Left lung (tissue), 10 donors: Measurements from ENCODE around the gene CTXND1. TPM values are rescaled to one million over a fixed set of nuclear protein-coding genes. Genes with fewer than 3 reads are reported as not detected.
A peak's percentile ranks its signal among the peaks of the same experiment; 100 is the strongest.

ENCODE experiments used
- ATAC-seq: fragments of 200-7000 bp; cut with Tn5 transposase; one replicate; pipeline ENCODE4 v1.9.1; 2020; ENCODE audit warnings: moderate library complexity
- DNase-seq, 4 donors: peaks; one replicate each; pipeline ENCODE4 v3.0.0-alpha.2; 2013 to 2020
- H3K27ac ChIP-seq, 2 donors: fragments of 200-600 bp; sonication (generic) in 1 of 2; one replicate each; pipeline versions ENCODE4 v1.5.0 to v1.8.0; 2020 to 2021
- H3K27me3 ChIP-seq, 2 donors: fragments of 200-600 bp; sonication (generic) in 1 of 2; one replicate each; pipeline versions ENCODE4 v1.5.0 to v1.8.0; 2020 to 2021
- H3K36me3 ChIP-seq, 2 donors: fragments of 200-600 bp; sonication (generic) in 1 of 2; one replicate each; pipeline versions ENCODE4 v1.5.0 to v1.8.0; 2020 to 2021
- H3K4me1 ChIP-seq, 2 donors: fragments of 200-600 bp; one replicate each; pipeline ENCODE4 v1.8.0; 2021
- H3K4me3 ChIP-seq, 2 donors: fragments of 200-600 bp; sonication (generic) in 1 of 2; one replicate each; pipeline versions ENCODE4 v1.5.0 to v1.8.0; 2020 to 2021; ENCODE audit warnings: mild to moderate bottlenecking in 1 of 2
- H3K9me3 ChIP-seq, 2 donors: fragments of 200-600 bp; sonication (generic) in 1 of 2; one replicate each; pipeline versions ENCODE4 v1.5.0 to v1.8.0; 2020 to 2021
- intact Hi-C, 2 donors: fragments of 100-400 bp; cut with DNase I; formaldehyde crosslinking; loops; one replicate each; pipeline versions ENCODE4 v1.11.2 to v1.14.2; 2022
- polyA plus RNA-seq, 6 donors: library from polyadenylated mRNA; unstranded; fragments of 120-200 nt; gene quantifications; one replicate each; pipeline ENCODE4 v1.2.1, GENCODE V29; 2013; ENCODE audit not compliant: insufficient read length in 6 of 6
- total RNA-seq, 2 donors: library from RNA; stranded (reverse); fragmentation: NEBNext Ultra II Directional; extraction: Animal tissue kit (Norgen Biotek cat#: 25700); gene quantifications; one replicate each; pipeline ENCODE4 v1.2.1, GENCODE V29; 2021
- TF ChIP-seq, protein P1 (sequence below), 2 donors: fragments of 200-600 bp; sonication (generic) in 1 of 2; IDR thresholded peaks; one replicate each; pipeline versions ENCODE4 v1.5.0 to v1.8.0; 2021; ENCODE audit warnings: antibody characterized with exemption in 2 of 2
- donor health status: DM: no; HTN: yes; CAD: no.
- donor health status: DM: no; HTN: no; CAD: no.

The CTXND1 gene
- total and polyA plus RNA-seq, 8 donors, result 0.47 to 32.9 (median 23.1) TPM

DNA sequence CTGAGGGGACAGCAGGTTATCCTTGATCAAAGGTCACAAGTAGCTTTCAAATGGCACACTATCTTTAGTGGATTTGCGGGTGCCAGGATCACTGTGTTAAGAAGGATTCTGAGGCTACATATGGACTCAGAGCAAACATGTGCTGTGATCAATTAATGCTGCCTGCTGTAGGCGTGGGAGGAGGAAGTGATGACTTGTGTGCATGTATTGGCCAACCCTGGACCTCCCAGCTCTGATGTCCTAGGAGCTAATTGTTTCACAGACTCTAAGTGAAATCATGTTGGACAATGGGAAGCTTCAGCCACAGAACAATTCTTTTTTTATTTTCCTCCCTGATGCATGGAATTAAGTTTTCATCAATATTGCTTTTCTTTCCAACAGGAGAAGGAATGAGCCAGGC, 74.9 kb downstream of the CTXND1 start:
- ATAC-seq, result no peak
- no peak overlapping the region for H3K4me3 ChIP-seq
- H3K27ac ChIP-seq, result no peak overlapping the region
- no peaks in the 10 kb centered on the region for H3K9me3 ChIP-seq
- H3K36me3 ChIP-seq, result peaks cover 0 to 68% of the 10 kb centered on the region in 2 donors
- no peak for DNase-seq
- H3K4me1 ChIP-seq, result peaks cover 0 to 5% of the 10 kb centered on the region in 2 donors
- H3K27me3 ChIP-seq, result no peaks in the 10 kb centered on the region
- intact Hi-C loops, result no loop called here
- TF ChIP-seq, protein P1, sequence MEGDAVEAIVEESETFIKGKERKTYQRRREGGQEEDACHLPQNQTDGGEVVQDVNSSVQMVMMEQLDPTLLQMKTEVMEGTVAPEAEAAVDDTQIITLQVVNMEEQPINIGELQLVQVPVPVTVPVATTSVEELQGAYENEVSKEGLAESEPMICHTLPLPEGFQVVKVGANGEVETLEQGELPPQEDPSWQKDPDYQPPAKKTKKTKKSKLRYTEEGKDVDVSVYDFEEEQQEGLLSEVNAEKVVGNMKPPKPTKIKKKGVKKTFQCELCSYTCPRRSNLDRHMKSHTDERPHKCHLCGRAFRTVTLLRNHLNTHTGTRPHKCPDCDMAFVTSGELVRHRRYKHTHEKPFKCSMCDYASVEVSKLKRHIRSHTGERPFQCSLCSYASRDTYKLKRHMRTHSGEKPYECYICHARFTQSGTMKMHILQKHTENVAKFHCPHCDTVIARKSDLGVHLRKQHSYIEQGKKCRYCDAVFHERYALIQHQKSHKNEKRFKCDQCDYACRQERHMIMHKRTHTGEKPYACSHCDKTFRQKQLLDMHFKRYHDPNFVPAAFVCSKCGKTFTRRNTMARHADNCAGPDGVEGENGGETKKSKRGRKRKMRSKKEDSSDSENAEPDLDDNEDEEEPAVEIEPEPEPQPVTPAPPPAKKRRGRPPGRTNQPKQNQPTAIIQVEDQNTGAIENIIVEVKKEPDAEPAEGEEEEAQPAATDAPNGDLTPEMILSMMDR (IDR thresholded peaks at IDR 0.05), result no peak

DNA sequence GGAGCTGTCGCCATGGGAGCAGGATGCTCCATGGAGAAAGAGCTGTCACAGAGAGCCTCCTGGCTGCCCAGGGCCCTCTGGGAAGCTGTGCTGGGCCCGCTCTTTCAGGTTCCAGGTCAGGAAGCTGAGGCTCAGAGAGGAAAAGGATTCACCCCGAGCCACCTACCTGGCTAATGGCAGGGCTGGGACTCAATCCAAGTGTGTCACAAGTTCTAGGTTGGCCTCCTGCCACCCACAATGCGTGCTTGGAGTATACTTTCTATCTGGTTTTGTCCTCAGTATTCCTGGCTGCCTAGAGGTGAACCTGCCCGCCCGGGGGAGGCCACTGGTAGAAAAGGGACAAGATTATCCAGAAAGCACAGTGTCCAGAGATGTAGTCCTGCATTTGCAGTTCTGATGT, 75.6 kb downstream of the CTXND1 start:
- no peaks in the 10 kb centered on the region for H3K27me3 ChIP-seq
- H3K9me3 ChIP-seq, result no peaks in the 10 kb centered on the region
- H3K36me3 ChIP-seq, result peaks cover 0 to 60% of the 10 kb centered on the region in 2 donors
- DNase-seq (no peak), ATAC-seq (no peak)
- no peak overlapping the region for H3K27ac ChIP-seq
- no peak overlapping the region for H3K4me3 ChIP-seq
- intact Hi-C loops, result no loop called here
- TF ChIP-seq, protein P1 (IDR thresholded peaks at IDR 0.05), result no peak
- H3K4me1 ChIP-seq, result peaks cover 0 to 5% of the 10 kb centered on the region in 2 donors

DNA sequence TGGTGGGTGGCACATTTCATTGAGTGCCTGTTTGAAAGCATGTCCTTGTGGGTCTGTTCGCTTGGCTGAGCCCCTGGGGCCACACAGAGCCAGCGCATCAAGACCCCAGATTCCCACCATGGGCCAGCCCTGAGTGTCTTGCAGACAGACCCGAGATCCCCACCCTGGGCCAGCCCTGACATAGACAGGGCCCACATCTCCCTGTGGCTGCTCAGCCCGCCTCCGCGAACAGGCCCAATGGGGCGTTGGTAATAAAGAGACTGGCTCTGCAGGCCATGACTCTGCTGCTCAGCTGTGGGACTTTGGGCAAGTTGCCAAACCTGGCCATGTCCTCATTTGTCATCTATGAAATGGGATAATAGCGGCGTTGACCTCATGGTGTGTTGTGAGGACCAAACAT, 76.6 kb downstream of the CTXND1 start:
- H3K4me3 ChIP-seq, result no peak overlapping the region
- no peak overlapping the region for H3K27ac ChIP-seq
- ATAC-seq (no peak), DNase-seq (no peak)
- TF ChIP-seq, protein P1 (IDR thresholded peaks at IDR 0.05), result no peak
- H3K36me3 ChIP-seq, result peaks cover 0 to 50% of the 10 kb centered on the region in 2 donors
- H3K27me3 ChIP-seq, result no peaks in the 10 kb centered on the region
- peaks cover 0 to 5% of the 10 kb centered on the region in 2 donors for H3K4me1 ChIP-seq
- intact Hi-C loops, result no loop called here
- no peaks in the 10 kb centered on the region for H3K9me3 ChIP-seq

DNA sequence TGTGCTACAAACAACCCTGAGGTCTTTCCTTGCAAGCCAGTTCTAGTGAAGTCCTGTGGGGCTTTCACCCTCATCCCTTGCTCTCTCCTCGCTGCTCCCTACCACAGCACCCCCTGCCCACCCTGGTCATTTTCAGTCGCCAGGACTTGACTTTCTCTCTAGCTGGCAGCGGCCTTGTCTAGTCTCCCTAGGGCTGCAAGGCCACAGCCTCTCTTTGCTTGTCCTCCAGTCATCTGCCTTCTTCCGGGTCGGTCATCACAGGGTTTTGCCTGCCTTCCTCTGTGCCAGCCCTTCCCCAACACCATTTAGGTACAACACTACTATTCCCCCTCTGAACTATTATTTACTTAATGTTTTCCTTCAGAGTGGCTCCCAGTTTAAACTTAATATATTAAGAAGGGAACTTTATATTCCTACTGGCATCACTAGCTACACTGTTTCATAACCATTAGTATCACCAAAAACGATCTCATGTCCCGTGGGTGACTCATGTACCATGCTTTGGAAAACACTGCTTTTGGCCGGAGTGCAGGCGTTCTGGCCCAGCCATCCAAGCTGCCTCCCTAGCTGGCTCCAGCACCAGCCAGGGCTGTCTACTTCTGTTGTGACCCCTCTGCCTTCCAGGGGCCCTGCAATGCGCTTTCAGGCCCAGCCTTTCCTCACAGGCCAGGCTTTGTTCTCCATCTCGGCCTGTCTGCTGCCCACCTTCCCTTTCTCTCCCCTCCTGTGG, 77.8 kb downstream of the CTXND1 start:
- Histone ChIP-seq H3K27ac (no peak overlapping the region), H3K36me3 (peaks cover 0 to 38% of the 10 kb centered on the region in 2 donors), H3K4me1 (peaks cover 0 to 5% of the 10 kb centered on the region in 2 donors), H3K27me3 (no peaks in the 10 kb centered on the region), H3K9me3 (no peaks in the 10 kb centered on the region), H3K4me3 (no peak overlapping the region)
- intact Hi-C loops, result no loop called here
- DNase-seq, result no peak
- TF ChIP-seq, protein P1 (IDR thresholded peaks at IDR 0.05), result no peak
- ATAC-seq, result no peak

DNA sequence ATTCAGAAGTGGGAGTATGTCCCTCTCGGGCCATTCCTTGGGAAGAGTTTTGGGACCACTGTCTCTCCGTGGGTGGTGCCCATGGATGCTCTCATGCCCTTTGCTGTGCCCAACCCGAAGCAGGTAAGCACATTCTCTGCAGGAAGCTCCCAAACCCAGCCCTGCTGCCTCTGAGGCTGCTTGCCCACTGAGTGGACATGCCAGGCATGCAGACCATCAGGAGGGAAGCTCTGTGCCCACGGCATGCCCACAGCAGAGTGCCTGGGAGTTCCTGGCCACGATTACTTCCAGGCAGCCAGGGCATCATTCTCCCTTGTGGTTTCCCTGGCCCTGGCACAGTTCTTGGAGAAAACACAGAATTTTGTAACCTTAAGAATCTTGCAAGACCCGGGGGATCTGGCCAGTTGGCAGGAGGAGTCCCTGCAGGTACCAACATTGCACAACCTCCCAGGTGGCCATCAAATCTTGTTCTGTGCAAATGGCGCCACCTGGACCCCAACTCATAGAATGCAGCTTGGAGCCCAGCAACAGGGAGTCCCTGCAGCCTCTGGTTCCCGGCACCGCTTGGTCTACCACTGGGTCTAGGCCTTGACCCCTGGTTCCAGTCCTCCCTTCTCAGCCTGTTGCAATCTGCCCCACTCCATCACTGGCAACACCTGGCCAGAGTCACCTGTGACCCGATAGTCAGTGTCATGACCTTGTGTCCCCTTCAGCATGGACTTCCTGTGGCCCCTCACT, 78.8 kb downstream of the CTXND1 start:
- intact Hi-C loops, result no loop called here
- ATAC-seq, result peak; percentile 96
- H3K36me3 ChIP-seq, result peaks cover 0 to 43% of the 10 kb centered on the region in 2 donors
- peak in 3 of 4 donors; percentile 71 to 84 (median 73) for DNase-seq
- H3K4me3 ChIP-seq, result no peak overlapping the region
- H3K27me3 ChIP-seq, result no peaks in the 10 kb centered on the region
- TF ChIP-seq, protein P1 (IDR thresholded peaks at IDR 0.05), result peak; percentile 77 to 84
- no peaks in the 10 kb centered on the region for H3K9me3 ChIP-seq
- peaks cover 0 to 5% of the 10 kb centered on the region in 2 donors for H3K4me1 ChIP-seq
- H3K27ac ChIP-seq, result no peak overlapping the region
